Kidney (tissue), 14 donors: ENCODE results near the gene MCF2L. TPM values are rescaled to one million over a fixed set of nuclear protein-coding genes. Genes with fewer than 3 reads are reported as not detected.

ENCODE experiments used
- DNase-seq, 5 donors: peaks; one replicate each; pipeline ENCODE4 v3.0.0-alpha.2; 2013 to 2020
- FAIRE-seq: peaks from 2 replicates; lab custom pipeline; 2012; peaks lifted over from hg19 to GRCh38; lab: Jason Lieb, UNC
- H3K27ac ChIP-seq, 2 donors: one replicate each; pipeline ENCODE4 v1.7.0; 2013; ENCODE audit warnings: low read depth in 2 of 2, low read length in 2 of 2, inconsistent platforms in 1 of 2
- H3K27me3 ChIP-seq: one replicate; pipeline ENCODE4 v1.7.1; 2013; ENCODE audit warnings: low read length, inconsistent platforms; ENCODE audit not compliant: control insufficient read depth, insufficient read depth
- H3K36me3 ChIP-seq, 3 donors: one replicate each; pipeline versions ENCODE4 v1.7.0 to v1.7.1; 2013; ENCODE audit warnings: low read length in 3 of 3, control low read depth in 1 of 3, inconsistent platforms in 1 of 3; ENCODE audit not compliant: insufficient read depth in 3 of 3, control insufficient read depth in 2 of 3
- H3K4me1 ChIP-seq, 3 donors: one replicate each; pipeline versions ENCODE4 v1.7.0 to v1.7.1; 2013; ENCODE audit warnings: low read length in 3 of 3, inconsistent platforms in 1 of 3, low read depth in 1 of 3; ENCODE audit not compliant: control insufficient read depth in 2 of 3, insufficient read depth in 2 of 3
- H3K4me3 ChIP-seq, 3 donors: one replicate each; pipeline versions ENCODE4 v1.7.0 to v1.8.1; 2013; ENCODE audit warnings: low read length in 3 of 3, control low read depth in 1 of 3, inconsistent platforms in 1 of 3
- H3K9ac ChIP-seq, 3 donors: one replicate each; pipeline versions ENCODE4 v1.7.0 to v1.7.1; 2013; ENCODE audit warnings: low read length in 3 of 3, control low read depth in 1 of 3, inconsistent platforms in 1 of 3
- H3K9me3 ChIP-seq, 3 donors: one replicate each; pipeline versions ENCODE4 v1.7.0 to v1.7.1; 2013; ENCODE audit warnings: low read length in 3 of 3, control low read depth in 1 of 3, inconsistent platforms in 1 of 3; ENCODE audit not compliant: control insufficient read depth in 2 of 3, insufficient read depth in 1 of 3
- intact Hi-C: fragments of 100-400 bp; cut with DNase I; formaldehyde crosslinking; loops from one replicate; pipeline ENCODE4 v1.11.1; 2022
- polyA plus RNA-seq: library from polyadenylated mRNA; stranded (reverse); fragments of 350-450 nt; fragmentation: Illumina TruSeq; extraction: RNeasy Lipid Tissue Mini Kit (QIAGEN cat#74804); gene quantifications from one replicate; pipeline ENCODE4 v1.2.3, GENCODE V29; 2014; ENCODE audit warnings: low read depth, low replicate concordance; ENCODE audit not compliant: insufficient read depth
- total RNA-seq: library from RNA; stranded (reverse); fragmentation: NEBNext Ultra II Directional; extraction: Animal tissue kit (Norgen Biotek cat#: 25700); gene quantifications from one replicate; pipeline ENCODE4 v1.2.1, GENCODE V29; 2021
- TF ChIP-seq, protein P1 (sequence below): IDR thresholded peaks from 3 replicates; pipeline ENCODE4 v1.5.1; 2012; ENCODE audit warnings: mild to moderate bottlenecking, moderate library complexity, borderline replicate concordance; ENCODE audit not compliant: insufficient read depth; ENCODE audit errors: extremely low read depth
- donor health status: control.
- donor health status: control.
- donor health status: control.
- donor health status: control.
- donor health status: control.
- donor health status: DM: yes; HTN: yes; CAD: no.
- donor health status: Normal renal cell carcinoma (clear cell type).

The MCF2L gene
- total and polyA plus RNA-seq, 2 donors from 2014 or later = 12.1 to 61.9 TPM

DNA sequence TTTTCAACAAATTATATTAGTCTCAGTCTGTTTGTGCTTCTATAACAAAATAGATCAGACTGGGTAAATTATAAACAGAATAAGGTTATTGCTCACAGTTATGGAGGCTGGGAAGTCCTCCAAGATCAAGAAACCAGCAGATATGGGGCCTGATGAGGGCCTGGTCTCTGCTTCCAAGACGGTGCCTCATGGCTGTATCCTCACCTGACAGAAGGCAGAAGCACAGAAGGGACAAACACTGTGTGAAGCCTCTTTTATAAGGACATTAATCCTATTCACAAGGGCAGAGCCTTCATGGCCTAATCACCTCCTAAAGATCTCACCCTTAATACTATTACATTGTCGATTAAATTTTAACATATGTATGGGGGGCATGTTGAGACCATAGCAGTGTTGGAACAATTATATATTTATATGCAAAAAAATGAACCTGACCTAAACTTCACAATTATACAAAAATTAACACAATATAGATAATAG lies 166.3 kb downstream of the MCF2L start:
- H3K27ac ChIP-seq = no peak overlapping the region
- TF ChIP-seq, protein P1, sequence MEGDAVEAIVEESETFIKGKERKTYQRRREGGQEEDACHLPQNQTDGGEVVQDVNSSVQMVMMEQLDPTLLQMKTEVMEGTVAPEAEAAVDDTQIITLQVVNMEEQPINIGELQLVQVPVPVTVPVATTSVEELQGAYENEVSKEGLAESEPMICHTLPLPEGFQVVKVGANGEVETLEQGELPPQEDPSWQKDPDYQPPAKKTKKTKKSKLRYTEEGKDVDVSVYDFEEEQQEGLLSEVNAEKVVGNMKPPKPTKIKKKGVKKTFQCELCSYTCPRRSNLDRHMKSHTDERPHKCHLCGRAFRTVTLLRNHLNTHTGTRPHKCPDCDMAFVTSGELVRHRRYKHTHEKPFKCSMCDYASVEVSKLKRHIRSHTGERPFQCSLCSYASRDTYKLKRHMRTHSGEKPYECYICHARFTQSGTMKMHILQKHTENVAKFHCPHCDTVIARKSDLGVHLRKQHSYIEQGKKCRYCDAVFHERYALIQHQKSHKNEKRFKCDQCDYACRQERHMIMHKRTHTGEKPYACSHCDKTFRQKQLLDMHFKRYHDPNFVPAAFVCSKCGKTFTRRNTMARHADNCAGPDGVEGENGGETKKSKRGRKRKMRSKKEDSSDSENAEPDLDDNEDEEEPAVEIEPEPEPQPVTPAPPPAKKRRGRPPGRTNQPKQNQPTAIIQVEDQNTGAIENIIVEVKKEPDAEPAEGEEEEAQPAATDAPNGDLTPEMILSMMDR = no peak

DNA sequence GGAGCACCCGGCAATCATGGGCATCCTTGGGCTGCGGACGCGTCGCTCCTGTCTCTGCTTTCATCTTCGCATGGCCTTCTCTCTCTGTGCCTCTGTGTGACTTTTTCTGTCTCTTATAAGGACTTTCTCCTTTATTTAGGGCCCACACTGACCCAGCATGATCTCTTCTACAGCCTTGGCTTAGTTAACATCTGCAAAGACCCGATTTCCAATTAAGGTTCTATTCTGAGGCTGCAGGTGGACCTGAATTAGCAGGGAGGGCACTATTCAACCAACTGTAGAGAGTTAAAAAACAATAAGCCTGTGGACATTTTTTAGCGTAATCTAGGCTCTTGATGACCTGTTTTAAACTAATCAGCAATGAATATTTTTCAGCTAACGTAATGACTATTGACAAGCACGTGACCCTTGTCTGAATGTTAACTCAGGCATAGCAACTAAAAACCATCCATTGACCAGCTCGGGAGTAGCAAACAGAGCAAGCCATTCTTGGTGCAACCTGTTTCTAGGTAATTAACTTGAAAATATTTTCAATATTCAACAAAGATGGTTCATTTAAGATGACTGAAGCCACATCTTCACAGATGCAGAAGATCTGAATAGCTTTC lies 168.8 kb downstream of the MCF2L start:
- intact Hi-C loops = no loop called here
- FAIRE-seq (no peak), DNase-seq (peak in 4 of 5 donors; percentile 15 to 39 (median 38))
- Histone ChIP-seq H3K27ac (peak overlapping the region in 1 of 2 donors; percentile 6), H3K9me3 (no peaks in the 10 kb centered on the region), H3K4me1 (no peaks in the 10 kb centered on the region), H3K36me3 (no peaks in the 10 kb centered on the region), H3K9ac (no peak overlapping the region), H3K27me3 (no peaks in the 10 kb centered on the region), H3K4me3 (no peak overlapping the region)
- TF ChIP-seq, protein P1 = no peak

More for the DNA sequence above, 166.3 kb downstream of the MCF2L start:
- Histone ChIP-seq H3K9me3 (no peaks in the 10 kb centered on the region), H3K4me1 (no peaks in the 10 kb centered on the region), H3K4me3 (no peak overlapping the region), H3K36me3 (no peaks in the 10 kb centered on the region), H3K9ac (no peak overlapping the region), H3K27me3 (no peaks in the 10 kb centered on the region)
- DNase-seq (peak in 1 of 5 donors; percentile 10), FAIRE-seq (no peak)
- intact Hi-C loops = no loop called here

DNA sequence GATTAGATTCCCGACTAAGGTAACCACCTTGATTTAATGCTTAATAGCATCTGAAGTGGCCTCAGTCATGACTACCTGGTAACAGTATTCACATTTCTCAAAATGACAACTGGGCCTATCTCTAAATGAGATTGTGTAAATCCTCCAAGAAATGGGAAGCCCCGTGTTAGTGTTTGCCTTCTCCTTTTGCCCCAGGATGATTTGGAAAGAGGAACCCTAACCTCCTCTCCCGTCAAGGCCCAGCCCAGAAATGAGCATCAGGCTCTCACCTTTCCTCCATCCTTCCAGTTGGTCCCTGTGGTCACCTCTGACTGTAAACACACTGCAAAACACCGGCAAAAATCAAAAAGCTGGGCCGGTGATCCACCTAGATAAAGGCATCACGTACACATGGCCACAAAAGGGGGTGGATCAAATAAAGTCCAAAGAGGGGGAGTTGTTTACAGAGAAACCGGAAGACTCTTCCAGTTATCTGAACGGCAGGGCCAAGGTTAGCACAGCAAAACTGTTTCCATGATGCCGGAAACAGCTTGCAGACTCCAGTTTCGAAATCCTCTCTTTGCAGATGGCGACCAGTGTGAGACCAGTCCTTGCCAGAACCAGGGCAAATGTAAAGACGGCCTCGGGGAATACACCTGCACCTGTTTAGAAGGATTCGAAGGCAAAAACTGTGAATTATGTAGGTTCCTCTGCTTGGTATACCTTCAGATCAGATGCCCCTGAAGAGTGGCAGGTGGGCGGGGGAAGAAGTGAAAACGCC lies 170.0 kb downstream of the MCF2L start:
- no peak overlapping the region for H3K27ac ChIP-seq
- no peaks in the 10 kb centered on the region for H3K27me3 ChIP-seq
- no peaks in the 10 kb centered on the region for H3K4me1 ChIP-seq
- no peaks in the 10 kb centered on the region for H3K36me3 ChIP-seq
- TF ChIP-seq, protein P1 = no peak
- DNase-seq (peak in 2 of 5 donors; percentile 1 to 41), FAIRE-seq (no peak)
- no peak overlapping the region for H3K4me3 ChIP-seq
- H3K9ac ChIP-seq = no peak overlapping the region
- no peaks in the 10 kb centered on the region for H3K9me3 ChIP-seq
- intact Hi-C loops = no loop called here
